SK-N-SH treated with all-trans-retinoic acid at 6 μM for 48 hours (cell line): Measurements from ENCODE around the gene CD151.

ENCODE experiments used
- ATAC-seq: fragments of 200-7000 bp; cut with Tn5 transposase; 3 replicates; pipeline ENCODE4 v1.9.1; 2020; ENCODE audit warnings: mild to moderate bottlenecking, moderate library complexity
- ARNTL ChIP-seq: fragments of 450-650 bp; formaldehyde crosslinking; IDR thresholded peaks from 2 replicates; pipeline ENCODE4 v1.5.0; 2020; ENCODE audit warnings: low read depth, mild to moderate bottlenecking, moderate library complexity, borderline replicate concordance
- BACH2 ChIP-seq: fragments of 250-450 bp; sonication (Bioruptor Pico); IDR thresholded peaks from 2 replicates; pipeline ENCODE4 v1.9.0; 2021; ENCODE audit warnings: mild to moderate bottlenecking, borderline replicate concordance
- CSDC2 ChIP-seq: fragments of 250-450 bp; sonication (Bioruptor Pico); IDR thresholded peaks from 2 replicates; pipeline ENCODE4 v1.5.0; 2020; ENCODE audit warnings: mild to moderate bottlenecking, moderate library complexity
- ESRRG ChIP-seq: fragments of 250-450 bp; sonication (Bioruptor Pico); IDR thresholded peaks from 2 replicates; pipeline ENCODE4 v1.6.1; 2021; ENCODE audit warnings: mild to moderate bottlenecking
- GLIS3 ChIP-seq: fragments of 250-450 bp; sonication (Bioruptor Pico); IDR thresholded peaks from 2 replicates; pipeline ENCODE4 v1.5.0; 2020; ENCODE audit warnings: mild to moderate bottlenecking, moderate library complexity
- ISL1 ChIP-seq: fragments of 250-450 bp; sonication (Bioruptor Pico); IDR thresholded peaks from 2 replicates; pipeline ENCODE4 v2.1.2; 2022; ENCODE audit warnings: mild to moderate bottlenecking, moderate library complexity
- OSR1 ChIP-seq: fragments of 250-450 bp; sonication (Bioruptor Pico); IDR thresholded peaks from 2 replicates; pipeline ENCODE4 v1.8.0; 2022; ENCODE audit warnings: moderate library complexity, mild to moderate bottlenecking, inconsistent platforms
- PPARA ChIP-seq: fragments of 250-450 bp; sonication (Bioruptor Pico); IDR thresholded peaks from 2 replicates; pipeline ENCODE4 v1.5.0; 2020; ENCODE audit warnings: mild to moderate bottlenecking, borderline replicate concordance
- RARB ChIP-seq: fragments of 250-450 bp; sonication (Bioruptor Pico); IDR thresholded peaks from 2 replicates; pipeline ENCODE4 v1.8.0; 2021; ENCODE audit warnings: mild to moderate bottlenecking, moderate library complexity
- SNAI2 ChIP-seq: fragments of 250-450 bp; sonication (Bioruptor Pico); IDR thresholded peaks from 2 replicates; pipeline ENCODE4 v1.5.0; 2020; ENCODE audit warnings: mild to moderate bottlenecking, moderate library complexity
- TCF4 ChIP-seq: fragments of 250-450 bp; sonication (Bioruptor Pico); IDR thresholded peaks from 2 replicates; pipeline ENCODE4 v1.8.0; 2021; ENCODE audit warnings: mild to moderate bottlenecking, moderate library complexity, borderline replicate concordance
- ZC3H10 ChIP-seq: fragments of 250-450 bp; sonication (Bioruptor Pico); IDR thresholded peaks from 2 replicates; pipeline ENCODE4 v1.5.1; 2021; ENCODE audit warnings: mild to moderate bottlenecking, moderate library complexity
- ZFP3 ChIP-seq: fragments of 250-450 bp; sonication (Bioruptor Pico); IDR thresholded peaks from 2 replicates; pipeline ENCODE4 v1.5.0; 2020; ENCODE audit warnings: mild to moderate bottlenecking, moderate library complexity
- ZFP30 ChIP-seq: fragments of 450-650 bp; formaldehyde crosslinking; IDR thresholded peaks from 2 replicates; pipeline ENCODE4 v1.5.0; 2022; ENCODE audit warnings: mild to moderate bottlenecking, moderate library complexity
- ZNF565 ChIP-seq: fragments of 450-650 bp; formaldehyde crosslinking; conservative IDR thresholded peaks from 2 replicates; pipeline ENCODE4 v1.5.0; 2020; ENCODE audit warnings: low read depth, mild to moderate bottlenecking, moderate library complexity
- ZNF70 ChIP-seq: fragments of 450-650 bp; formaldehyde crosslinking; IDR thresholded peaks from 2 replicates; pipeline ENCODE4 v1.5.0; 2020; ENCODE audit warnings: mild to moderate bottlenecking, moderate library complexity
- ZNF8 ChIP-seq: fragments of 450-650 bp; formaldehyde crosslinking; IDR thresholded peaks from 2 replicates; pipeline ENCODE4 v1.5.0; 2020; ENCODE audit warnings: mild to moderate bottlenecking, moderate library complexity
- TF ChIP-seq, protein P1 (sequence below): fragments of 250-450 bp; sonication (Bioruptor Pico); IDR thresholded peaks from 2 replicates; pipeline ENCODE4 v1.5.1; 2020; ENCODE audit warnings: low read depth, mild to moderate bottlenecking, moderate library complexity
- TF ChIP-seq, protein P2 (sequence below): fragments of 250-450 bp; sonication (Bioruptor Pico); IDR thresholded peaks from 2 replicates; pipeline ENCODE4 v1.8.0; 2021; ENCODE audit warnings: low read depth, mild to moderate bottlenecking, moderate library complexity, borderline replicate concordance
- TF ChIP-seq, protein P3 (sequence below): fragments of 250-450 bp; sonication (Bioruptor Pico); IDR thresholded peaks from 2 replicates; pipeline ENCODE4 v1.5.0; 2020; ENCODE audit warnings: mild to moderate bottlenecking, moderate library complexity
- TF ChIP-seq, protein P4 (sequence below): fragments of 250-450 bp; sonication (Bioruptor Pico); IDR thresholded peaks from 2 replicates; pipeline ENCODE4 v1.8.0; 2020; ENCODE audit warnings: mild to moderate bottlenecking, moderate library complexity, borderline replicate concordance

CD151 gene

DNA sequence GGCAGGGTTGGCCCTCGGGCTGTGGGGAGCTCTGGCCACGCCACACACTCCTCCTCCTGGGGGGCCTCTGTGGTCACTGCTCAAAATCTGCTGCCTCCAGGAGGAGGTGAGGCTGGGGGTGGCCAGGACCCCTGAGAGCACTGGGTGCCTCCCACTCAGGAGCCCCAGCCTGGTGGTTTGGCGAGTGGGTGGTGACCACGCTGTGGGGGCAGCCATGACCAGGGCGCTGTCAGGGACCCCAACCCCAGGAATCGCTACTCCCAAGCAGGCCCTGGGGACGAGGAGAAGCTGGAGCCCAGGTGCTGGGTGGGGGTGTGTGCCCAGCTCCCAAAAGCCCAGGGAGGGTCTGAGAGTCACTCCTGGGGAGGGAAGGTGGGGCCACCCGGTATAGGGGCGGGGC lies 40.0 kb downstream of the CD151 start (continued):
- no peak for TF ChIP-seq ZFP3

DNA sequence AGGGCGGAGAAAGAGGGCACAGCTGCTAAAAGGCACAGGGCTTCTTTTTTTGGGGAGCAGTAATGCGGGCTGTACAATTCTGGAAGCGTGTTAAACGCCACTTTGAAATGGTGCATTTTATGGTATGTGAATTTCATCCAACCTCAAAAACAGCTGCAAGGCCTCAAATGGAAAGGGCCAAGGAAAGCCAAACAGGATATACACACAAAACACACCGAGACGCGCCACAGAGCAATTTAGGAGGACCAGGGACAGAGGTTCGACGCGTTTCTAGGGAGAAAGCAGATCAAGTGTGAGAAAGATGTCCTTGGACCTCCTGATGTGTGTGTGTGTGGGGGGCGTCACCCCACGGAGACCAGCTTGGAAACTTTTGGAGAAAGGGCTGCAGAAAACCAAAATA lies 41.0 kb downstream of the CD151 start:
- no peak for ATAC-seq
- TF ChIP-seq OSR1 (CRISPR knock-in tag) (no peak), ARNTL (CRISPR knock-in tag) (no peak), ZC3H10 (CRISPR knock-in tag) (no peak), ZNF8 (CRISPR knock-in tag) (no peak), BACH2 (CRISPR knock-in tag) (no peak)

DNA sequence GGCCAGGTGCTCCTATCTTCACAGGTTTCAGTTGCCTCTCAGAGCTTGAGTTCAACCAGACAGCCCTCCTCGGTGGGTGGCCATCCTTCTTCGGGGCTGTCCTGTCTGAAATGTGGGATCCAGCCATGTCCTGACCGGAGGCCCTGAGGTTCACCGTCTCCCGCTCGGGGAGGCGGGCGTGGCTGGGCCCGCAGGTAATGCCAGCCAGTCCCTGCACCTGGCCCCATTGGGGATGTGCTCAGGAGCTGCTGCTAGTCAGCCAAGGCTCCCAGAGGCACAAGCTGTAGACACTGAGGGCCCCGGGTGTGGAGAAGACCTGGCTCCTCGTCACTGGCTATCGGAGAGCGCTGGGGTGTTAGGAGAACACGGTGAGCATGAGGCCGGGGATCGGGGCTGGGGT lies 42.5 kb downstream of the CD151 start:
- ATAC-seq, result no peak
- TF ChIP-seq ZFP3 (no peak), TCF4 (no peak)
- TF ChIP-seq, protein P1, sequence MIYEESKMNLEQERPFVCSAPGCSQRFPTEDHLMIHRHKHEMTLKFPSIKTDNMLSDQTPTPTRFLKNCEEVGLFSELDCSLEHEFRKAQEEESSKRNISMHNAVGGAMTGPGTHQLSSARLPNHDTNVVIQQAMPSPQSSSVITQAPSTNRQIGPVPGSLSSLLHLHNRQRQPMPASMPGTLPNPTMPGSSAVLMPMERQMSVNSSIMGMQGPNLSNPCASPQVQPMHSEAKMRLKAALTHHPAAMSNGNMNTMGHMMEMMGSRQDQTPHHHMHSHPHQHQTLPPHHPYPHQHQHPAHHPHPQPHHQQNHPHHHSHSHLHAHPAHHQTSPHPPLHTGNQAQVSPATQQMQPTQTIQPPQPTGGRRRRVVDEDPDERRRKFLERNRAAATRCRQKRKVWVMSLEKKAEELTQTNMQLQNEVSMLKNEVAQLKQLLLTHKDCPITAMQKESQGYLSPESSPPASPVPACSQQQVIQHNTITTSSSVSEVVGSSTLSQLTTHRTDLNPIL, result no peak

DNA sequence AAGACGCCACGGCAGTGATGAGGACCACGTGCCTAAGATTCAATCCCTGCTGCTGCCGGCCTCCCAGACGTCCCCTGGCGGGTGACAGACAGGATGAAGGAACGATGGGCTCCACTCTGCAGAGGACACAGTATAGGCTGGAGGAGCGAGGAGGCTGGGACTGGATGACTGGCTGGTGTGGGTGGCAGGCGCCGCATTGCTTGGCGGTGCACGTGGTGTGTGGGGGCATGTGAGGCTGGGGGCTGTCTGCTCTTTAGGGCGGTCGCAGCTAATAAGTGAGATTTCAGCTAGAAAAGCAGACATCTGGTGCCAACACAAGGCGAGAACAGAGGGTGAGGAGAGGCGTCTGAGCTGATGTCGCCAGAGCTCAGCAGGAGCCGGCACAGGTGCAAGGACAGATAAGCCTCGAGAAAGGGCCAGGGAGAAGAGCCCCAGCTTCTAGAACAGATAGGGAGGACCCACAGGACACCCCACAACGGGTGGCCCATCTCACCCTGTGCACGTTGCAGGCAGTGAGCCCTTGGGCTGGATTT lies 43.1 kb downstream of the CD151 start:
- ATAC-seq, result no peak
- TF ChIP-seq PPARA (CRISPR knock-in tag), result no peak
- no peak for TF ChIP-seq ISL1 (CRISPR knock-in tag)
- no peak for TF ChIP-seq ZNF565 (CRISPR knock-in tag)
- TF ChIP-seq, protein P2, sequence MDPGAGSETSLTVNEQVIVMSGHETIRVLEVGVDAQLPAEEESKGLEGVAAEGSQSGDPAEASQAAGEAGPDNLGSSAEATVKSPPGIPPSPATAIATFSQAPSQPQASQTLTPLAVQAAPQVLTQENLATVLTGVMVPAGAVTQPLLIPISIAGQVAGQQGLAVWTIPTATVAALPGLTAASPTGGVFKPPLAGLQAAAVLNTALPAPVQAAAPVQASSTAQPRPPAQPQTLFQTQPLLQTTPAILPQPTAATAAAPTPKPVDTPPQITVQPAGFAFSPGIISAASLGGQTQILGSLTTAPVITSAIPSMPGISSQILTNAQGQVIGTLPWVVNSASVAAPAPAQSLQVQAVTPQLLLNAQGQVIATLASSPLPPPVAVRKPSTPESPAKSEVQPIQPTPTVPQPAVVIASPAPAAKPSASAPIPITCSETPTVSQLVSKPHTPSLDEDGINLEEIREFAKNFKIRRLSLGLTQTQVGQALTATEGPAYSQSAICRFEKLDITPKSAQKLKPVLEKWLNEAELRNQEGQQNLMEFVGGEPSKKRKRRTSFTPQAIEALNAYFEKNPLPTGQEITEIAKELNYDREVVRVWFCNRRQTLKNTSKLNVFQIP, result no peak
- TF ChIP-seq, protein P1, result no peak
- no peak for TF ChIP-seq OSR1 (CRISPR knock-in tag)
- TF ChIP-seq CSDC2, result no peak
- TF ChIP-seq ZFP3, result no peak
- no peak for TF ChIP-seq GLIS3 (CRISPR knock-in tag)
- TF ChIP-seq TCF4, result no peak
- TF ChIP-seq, protein P3, sequence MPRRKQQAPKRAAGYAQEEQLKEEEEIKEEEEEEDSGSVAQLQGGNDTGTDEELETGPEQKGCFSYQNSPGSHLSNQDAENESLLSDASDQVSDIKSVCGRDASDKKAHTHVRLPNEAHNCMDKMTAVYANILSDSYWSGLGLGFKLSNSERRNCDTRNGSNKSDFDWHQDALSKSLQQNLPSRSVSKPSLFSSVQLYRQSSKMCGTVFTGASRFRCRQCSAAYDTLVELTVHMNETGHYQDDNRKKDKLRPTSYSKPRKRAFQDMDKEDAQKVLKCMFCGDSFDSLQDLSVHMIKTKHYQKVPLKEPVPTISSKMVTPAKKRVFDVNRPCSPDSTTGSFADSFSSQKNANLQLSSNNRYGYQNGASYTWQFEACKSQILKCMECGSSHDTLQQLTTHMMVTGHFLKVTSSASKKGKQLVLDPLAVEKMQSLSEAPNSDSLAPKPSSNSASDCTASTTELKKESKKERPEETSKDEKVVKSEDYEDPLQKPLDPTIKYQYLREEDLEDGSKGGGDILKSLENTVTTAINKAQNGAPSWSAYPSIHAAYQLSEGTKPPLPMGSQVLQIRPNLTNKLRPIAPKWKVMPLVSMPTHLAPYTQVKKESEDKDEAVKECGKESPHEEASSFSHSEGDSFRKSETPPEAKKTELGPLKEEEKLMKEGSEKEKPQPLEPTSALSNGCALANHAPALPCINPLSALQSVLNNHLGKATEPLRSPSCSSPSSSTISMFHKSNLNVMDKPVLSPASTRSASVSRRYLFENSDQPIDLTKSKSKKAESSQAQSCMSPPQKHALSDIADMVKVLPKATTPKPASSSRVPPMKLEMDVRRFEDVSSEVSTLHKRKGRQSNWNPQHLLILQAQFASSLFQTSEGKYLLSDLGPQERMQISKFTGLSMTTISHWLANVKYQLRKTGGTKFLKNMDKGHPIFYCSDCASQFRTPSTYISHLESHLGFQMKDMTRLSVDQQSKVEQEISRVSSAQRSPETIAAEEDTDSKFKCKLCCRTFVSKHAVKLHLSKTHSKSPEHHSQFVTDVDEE, result no peak
- TF ChIP-seq, protein P4, sequence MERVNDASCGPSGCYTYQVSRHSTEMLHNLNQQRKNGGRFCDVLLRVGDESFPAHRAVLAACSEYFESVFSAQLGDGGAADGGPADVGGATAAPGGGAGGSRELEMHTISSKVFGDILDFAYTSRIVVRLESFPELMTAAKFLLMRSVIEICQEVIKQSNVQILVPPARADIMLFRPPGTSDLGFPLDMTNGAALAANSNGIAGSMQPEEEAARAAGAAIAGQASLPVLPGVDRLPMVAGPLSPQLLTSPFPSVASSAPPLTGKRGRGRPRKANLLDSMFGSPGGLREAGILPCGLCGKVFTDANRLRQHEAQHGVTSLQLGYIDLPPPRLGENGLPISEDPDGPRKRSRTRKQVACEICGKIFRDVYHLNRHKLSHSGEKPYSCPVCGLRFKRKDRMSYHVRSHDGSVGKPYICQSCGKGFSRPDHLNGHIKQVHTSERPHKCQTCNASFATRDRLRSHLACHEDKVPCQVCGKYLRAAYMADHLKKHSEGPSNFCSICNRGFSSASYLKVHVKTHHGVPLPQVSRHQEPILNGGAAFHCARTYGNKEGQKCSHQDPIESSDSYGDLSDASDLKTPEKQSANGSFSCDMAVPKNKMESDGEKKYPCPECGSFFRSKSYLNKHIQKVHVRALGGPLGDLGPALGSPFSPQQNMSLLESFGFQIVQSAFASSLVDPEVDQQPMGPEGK (CRISPR knock-in tag), result no peak
- TF ChIP-seq ZFP30 (CRISPR knock-in tag), result no peak
- TF ChIP-seq SNAI2 (CRISPR knock-in tag), result no peak
- TF ChIP-seq RARB (CRISPR knock-in tag), result no peak

DNA sequence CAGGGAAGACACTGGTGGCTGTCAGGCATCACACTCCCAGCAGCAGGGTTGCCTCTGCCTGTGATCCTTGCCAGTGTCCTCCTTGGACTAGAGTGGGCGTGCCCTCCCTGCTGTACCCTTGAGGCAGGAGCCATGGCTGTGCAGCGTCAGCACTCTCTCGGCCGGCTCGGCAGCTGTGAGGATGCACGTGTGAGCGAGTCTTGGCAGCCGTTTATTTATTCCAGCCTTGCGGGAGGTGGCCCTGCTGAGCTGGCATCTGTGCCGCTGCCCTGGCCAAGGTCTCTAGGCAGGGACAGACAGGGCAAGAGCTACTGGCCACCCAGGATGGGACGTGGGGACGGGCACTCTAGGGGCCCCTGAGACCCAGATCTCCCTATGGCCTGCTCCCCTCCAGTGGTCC lies 43.8 kb downstream of the CD151 start:
- ATAC-seq, result no peak
- TF ChIP-seq GLIS3 (CRISPR knock-in tag) (no peak), ESRRG (CRISPR knock-in tag) (no peak), RARB (CRISPR knock-in tag) (no peak), ZFP3 (no peak), PPARA (CRISPR knock-in tag) (no peak), ZC3H10 (CRISPR knock-in tag) (no peak), ZNF8 (CRISPR knock-in tag) (no peak), SNAI2 (CRISPR knock-in tag) (no peak), OSR1 (CRISPR knock-in tag) (no peak), ARNTL (CRISPR knock-in tag) (no peak), ZNF70 (CRISPR knock-in tag) (no peak)
- TF ChIP-seq, protein P2, result no peak
- TF ChIP-seq, protein P1, result no peak
